HG03135 (cell line): Measurements from ENCODE around the gene TOMM7.
"Not testable (repeated sequence)": the region's sequence is repeated elsewhere in the genome, so short reads cannot be mapped to it uniquely, and the experiment has no call there.

Experiments used
- ATAC-seq: cut with Tn5 transposase; IDR thresholded peaks from one replicate; pipeline ENCODE4 v1.9.1; 2021; ENCODE audit warnings: mild to moderate bottlenecking, moderate library complexity; ENCODE audit not compliant: unreplicated experiment

The TOMM7 gene

DNA sequence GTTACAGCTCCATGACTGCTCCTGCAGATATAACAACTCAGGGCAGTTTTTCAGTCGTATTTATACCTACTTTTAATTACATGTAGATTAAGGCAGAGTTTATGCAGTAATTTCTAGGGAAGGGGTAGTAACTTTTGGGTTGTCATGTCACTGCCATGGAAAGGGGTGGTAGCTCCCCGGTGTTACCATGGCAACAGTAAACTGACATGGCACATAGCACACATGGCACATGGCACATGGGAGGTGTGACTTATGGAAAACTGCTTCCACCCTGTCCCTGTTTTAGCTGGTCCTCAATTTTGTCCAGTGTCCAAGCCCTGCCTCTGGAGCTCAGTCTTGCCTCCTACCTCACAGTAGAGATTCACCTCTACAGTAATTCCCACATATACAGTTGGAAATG is 3.9 kb upstream of the TOMM7 start:
- ATAC-seq, result no peak

DNA sequence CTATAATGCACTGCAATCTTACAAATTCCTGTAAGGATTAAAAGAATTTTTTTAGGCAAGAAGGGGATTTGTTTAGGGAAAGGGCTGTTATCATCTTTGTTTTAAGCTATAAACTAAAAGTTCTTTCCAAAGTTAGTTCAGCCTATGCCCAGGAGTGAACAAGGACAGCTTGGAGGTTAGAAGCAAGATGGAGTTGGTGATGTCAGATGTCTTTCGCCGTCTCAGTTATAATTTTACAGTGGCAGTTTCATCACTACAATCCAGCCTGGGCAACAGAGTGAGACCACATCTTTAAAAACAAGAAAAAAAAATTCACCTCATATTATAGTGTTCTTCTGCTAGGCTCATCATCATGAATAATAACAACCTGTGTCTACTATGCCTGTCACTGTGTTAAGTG is 2.1 kb upstream of the TOMM7 start:
- ATAC-seq, result no peak

DNA sequence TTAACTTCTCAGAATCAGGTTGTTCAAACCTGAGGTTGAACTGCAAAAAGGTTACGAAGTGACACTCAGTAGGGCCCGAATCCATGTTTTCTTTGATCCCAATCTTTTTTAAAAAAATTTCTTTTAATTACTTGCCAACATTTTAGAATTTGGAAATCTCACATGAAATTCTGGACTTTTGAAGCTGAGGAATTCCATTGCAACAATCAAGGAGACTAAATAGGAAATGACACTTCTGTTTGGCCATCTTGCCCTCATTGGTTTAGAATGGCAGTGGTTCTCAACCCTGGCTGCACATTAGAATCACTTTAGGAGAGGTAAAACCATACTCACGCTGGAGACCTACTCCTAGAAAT is 471 bp upstream of the TOMM7 start:
- no peak for ATAC-seq

DNA sequence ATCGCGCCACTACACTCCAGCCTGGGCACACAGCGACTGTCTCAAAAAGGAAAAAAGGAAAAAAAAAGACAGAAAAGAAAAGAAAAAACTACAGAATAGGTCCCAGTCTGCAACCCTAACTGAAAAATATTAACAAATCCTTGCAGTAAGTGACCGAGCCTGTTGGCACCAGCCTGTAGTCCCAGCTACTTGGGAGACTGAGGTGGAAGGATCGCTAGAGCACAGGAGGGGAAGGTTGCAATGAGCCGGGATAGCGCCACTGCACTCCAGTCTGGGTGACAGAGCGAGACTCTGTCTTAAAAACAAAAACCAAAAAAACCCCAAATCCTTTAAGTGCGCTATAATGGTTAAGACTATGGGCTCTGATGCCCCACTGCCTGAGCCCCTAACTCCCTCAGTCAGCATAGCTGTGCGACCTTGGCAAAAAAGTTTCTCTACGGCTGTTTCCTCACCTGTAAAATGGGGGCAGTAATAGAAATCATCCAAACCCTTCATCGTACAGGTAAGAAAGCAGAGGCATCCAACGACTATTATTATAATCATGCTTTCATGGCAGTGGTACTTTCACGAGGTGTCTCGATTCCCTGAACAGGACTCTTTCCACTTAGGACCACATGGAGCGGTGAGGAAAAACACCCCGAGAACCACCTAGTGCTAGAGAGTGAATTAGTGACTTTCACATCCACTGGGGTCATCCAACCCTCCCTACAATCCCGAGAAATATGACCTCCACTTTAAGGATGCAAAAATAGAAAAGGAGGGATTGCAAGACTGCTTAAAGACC is 755 bp downstream of the TOMM7 start:
- ATAC-seq, result peak; percentile 9

DNA sequence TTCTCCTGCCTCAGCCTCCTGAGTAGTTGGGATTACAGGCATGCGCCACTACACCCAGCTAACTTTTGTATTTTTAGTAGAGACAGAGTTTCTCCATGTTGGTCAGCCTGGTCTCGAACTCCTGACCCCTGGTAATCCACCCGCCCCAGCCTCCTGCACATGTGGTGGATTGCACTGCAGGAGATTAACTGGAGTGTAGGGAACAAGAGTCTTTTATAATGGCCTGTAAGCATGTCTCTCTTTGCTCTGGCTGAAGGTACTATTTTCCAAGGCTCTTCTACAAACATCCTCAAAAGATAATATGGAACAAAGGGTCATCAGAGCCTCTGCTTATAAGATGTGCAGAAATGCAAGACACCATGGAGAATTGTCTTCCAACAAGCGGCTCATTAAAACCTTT is 3.2 kb downstream of the TOMM7 start:
- no peak for ATAC-seq

DNA sequence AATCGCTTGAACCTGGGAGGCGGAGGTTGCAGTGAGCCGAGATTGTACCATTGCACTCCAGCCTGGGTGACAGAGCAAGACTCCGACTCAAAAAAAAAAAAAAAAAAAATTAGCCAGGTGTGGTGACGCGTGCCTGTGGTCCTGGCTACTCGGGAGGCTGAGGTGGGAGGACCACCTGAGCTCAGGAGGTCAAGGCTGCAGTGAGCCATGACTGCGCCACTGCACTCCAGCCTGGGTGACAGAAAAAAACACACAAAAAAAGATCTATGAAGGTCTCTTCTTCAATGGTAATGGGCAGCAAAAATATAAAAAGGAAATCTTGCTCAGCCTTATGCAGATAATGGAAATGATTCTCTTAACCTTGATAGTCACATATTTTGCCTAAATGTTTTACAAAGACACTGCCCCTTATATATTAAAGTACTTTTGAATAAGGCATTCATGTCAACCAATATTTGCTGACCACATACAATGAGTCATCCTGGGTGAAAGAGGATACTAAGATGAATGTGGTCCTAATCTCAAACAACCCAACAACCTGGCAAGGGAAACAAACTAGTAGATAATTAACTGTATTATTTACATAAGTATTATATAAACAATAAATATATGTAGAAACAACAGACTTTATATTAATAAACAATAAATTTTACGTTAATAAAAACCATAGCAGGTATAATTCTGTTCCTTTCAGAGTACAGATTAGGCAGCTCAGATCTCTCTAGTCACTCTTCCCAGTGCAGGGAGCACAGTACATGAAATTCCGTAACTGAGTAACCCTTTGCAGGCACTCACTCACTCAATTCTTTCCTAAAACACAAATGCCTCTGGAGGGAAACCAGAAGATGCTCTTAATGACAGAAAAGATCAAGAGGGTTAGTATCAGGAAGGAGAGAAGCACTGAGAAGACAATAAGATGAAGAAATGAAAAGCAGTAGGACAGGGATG is 8.1 kb downstream of the TOMM7 start:
- no peak for ATAC-seq

DNA sequence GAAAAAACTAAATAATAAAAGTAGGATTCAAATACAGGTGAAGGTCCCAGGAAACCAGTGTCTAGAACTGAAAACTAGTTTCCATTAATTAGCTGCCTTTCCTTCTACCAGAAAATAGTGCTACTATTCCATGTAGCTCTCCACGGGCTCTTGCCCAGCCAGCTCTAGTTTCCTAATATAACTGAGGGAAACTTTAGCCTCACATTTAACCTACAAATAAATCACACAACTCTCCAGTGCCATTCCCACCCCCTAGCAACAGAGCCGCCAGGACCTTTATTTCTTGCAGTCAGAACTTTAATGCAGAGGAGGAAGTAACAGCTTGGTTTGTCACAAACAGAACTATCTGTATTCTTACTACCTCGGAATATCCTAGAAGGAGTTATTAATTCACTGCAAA is 10.3 kb downstream of the TOMM7 start:
- ATAC-seq, result no peak

DNA sequence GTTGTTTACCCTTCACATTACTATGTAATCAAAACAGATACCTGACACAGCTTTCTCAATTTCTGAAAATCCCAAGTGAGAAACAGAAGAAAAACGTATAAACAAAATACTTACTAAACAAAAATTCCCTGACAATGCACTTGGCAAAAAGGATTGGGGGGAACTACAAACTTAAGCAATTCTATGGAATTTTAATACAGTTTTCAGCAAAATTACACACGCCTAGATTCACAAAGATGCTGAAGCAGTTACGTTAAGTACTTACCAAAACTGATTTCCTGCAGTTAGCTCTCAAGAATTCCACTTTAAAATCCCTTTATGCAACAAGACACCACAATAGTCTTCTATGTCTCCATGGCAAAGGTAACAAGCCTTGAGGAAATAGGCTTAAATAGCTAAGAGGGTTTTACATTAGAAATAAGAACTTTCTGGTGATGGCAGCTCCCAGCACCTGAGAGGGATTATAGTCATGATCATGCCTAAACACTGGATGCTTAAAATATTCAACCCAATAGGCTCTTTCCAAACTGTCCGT is 10.8 kb downstream of the TOMM7 start:
- no peak for ATAC-seq

DNA sequence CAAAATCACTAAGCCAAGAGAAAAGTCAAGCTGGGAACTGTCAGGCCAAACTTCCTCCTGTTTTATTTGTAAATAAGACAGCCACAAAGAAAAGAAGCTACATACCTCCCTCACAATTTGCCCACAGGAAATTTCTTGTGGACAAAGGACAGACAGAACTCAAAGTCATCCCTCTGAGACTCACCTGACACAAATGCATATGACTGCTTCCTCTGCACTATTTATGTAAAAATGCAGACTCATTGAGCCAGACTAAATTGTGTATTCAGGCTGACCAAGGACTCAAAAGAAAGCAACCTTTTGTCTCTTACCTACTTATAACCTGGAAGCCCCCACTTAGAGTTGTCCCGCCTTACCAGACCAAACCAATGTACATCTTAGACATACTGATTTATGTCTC is 11.8 kb downstream of the TOMM7 start:
- ATAC-seq, result no peak

DNA sequence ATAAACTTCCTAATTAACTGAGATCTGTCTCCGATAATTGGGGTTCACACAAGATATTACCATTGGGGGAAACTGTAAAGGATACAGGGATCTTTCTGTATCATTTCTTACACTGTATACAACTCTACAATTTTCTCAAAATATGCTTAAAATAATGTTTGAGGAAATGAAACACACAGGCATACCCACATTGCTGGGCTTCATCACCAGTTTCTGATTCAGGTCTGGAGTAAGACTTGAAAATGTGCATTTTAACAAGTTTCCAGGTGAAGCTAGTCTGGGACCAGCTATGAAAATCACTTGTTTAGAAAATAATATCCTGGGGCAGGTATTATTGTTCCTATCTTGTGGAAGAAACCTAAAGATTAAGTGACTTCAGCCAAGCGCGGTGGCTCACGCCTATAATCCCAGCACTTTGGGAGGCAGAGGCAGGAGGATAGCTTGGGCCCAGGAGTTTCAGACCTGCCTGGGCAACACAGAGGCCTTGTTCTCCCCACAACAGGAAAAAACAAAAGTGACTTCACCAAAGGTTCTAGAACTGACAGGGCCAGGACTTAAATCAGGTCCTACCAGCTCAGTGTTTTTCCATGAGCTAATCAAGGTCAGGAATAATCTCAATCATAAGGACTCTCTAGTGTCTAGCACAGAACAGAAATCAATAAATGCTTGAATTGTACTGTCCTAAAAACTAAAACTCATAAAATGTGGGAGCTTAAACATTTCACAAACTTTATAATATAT is 12.6 kb downstream of the TOMM7 start:
- no peak for ATAC-seq

DNA sequence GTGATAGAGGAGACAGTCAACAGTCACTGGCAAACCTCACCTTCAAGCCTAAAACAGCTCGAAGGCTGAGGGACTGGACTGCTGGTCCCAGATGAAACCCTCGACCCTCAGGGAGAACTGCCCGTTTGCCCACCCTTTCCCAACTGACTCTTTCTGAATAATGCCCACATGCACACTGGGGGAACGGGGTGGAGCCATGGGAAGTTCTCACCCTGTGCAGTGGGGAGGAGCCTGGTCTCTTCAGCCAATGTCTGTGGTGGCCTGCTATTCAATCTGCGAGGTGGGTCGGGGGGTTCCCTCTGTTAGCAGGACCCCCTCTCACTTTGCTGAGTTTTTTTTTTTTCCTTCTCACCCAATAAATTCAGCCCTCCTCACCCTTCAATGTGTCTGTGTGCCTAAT is 14.5 kb downstream of the TOMM7 start:
- ATAC-seq, result no peak

DNA sequence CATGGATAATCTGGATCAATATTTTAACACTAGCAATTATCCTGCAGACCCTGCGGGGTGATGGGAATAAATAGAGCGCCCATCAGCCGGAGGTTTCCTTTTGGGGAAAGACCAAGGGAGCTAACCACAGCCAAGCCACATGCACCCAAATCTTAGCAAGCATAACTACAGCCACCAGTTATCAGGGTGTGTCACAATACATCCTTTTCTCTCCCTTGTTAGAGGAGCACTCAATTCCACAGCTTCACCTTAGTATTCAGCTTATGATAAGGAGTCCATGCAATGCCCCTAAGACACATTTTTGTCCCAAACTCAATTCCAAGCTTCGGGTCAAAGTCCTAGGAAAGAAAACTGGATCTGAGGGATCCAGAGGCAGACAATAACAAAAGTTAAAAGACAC is 15.9 kb downstream of the TOMM7 start:
- ATAC-seq, result no peak

DNA sequence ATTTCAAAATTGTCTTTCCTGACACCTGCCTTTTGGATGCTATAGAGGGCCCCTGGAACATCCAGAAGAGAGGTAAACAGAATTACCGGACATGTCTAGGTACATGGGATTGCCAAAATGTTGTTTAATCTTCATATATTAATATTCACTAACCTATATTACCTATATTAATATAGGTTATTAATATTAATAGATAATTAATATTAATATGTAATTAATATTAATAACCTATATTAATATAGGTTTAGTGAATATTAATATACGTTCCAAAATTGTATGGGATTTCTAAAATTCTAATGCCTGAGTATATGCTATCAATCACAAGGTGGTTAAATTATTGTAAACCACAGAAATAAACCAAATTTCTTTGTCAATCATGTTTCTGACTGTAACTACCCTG is 17.4 kb downstream of the TOMM7 start:
- ATAC-seq, result no peak

DNA sequence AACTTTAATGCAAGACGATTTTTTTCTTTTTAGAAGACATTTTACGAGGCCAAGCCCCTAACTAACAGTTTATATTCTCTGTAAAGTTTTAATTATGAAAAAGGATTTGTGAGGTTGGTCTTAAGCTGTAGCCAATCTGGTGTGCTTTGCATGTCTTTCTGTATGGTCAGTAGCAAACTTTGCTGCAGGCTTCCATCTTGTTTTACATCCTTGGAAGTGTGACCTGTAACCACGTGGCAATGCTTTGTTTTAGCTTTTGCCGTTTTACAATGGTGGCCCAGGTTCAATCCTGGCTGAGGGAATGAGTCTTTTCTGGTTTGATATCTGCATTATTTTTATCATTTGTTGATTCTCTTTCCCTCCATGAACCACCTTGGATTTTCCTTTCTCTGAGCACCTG is 19.8 kb downstream of the TOMM7 start:
- ATAC-seq, result not testable (repeated sequence)

DNA sequence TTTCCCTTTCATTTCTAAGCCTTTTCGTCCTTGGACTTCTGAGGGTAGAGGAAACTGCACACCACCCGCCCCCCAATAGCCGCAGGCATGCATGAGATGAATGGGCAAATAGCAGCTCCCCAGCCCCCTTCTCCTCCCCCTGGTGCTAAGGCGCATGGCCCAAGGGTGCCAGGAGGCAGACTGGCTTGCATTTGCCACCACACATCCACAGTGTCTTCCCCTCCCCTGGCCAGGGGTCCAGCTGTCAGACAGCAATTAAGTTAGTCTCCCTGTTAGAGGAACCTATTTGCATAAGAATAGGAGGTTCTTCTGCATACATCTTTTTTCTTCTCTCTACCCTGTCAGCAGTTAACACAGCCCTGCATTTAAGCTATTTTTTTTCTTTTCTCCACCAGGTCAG is 20.2 kb downstream of the TOMM7 start:
- no peak for ATAC-seq

DNA sequence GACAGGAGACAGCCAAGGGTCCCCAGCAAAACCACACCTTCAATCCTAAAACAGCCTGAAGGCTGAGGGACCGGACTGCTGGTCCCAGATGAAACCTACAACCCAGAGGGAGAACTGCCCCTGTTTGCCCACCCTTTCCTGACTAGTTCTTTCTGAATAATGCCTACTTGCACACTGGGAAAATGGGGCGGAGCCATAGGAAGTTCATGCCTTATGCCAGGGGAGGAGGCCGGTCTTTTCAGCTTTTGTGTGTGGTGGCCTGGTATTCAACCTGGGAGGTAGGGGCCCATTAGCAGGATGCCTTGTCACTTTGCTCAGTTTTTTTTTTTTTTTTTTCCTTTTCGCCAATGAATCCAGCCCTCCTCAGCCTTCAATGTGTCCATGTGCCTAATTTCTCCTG is 20.7 kb downstream of the TOMM7 start:
- ATAC-seq, result no peak

DNA sequence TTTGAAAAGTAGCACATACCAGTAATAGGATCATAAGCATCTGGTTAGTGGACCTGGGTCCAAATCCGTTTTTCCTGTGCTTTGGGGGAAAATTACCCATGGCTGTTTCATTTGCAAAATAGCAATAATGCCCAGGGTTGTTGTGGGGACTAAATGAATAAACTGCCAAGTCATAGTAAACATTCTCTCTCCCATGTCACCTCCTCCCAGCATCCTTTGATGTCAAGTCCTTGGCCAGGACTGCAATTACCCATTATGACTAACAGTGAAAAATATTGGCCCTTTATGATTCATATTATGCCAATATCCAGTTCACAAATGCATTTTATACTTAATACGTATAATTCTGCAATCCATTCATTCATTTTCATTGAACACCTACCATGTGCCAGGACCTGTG is 23.0 kb downstream of the TOMM7 start:
- no peak for ATAC-seq

DNA sequence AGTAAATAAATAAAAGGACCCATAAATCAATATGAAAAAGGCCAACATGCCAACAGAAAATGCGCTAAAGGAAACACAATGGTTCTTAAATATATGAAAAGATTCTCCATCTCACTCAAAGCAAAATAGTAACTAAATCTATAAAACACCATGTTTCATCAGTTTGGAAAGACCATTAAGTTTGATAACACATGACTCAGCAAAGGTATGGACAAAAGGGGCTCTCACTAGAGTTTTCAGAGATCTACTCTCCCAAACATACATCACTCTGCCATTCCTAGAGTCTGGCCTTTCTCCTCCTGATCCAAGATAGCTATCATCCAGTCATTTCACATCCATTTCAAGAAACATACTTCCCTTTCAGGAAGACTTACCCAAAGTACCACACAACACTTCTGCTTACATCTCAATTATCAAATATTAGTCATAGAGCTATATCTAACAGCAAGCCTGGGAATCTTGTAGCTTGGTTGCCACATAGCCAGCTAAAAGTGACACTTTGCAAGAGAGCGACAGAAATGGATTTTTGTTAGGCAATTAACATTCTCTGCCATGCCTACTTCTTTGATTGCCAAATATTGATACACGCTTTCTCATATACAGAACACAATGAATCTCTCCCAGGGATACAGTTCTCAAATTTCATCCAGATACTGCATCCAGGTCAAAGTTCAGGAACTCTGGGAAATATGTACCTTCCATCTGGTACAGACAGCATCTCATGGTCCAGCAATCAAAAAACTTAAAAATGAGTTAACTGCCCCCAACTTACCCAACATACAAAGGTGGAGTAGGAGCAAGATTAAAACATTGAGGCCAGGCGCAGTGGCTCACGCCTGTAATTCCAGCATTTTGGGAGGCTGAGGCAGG is 28.8 kb downstream of the TOMM7 start:
- no peak for ATAC-seq

DNA sequence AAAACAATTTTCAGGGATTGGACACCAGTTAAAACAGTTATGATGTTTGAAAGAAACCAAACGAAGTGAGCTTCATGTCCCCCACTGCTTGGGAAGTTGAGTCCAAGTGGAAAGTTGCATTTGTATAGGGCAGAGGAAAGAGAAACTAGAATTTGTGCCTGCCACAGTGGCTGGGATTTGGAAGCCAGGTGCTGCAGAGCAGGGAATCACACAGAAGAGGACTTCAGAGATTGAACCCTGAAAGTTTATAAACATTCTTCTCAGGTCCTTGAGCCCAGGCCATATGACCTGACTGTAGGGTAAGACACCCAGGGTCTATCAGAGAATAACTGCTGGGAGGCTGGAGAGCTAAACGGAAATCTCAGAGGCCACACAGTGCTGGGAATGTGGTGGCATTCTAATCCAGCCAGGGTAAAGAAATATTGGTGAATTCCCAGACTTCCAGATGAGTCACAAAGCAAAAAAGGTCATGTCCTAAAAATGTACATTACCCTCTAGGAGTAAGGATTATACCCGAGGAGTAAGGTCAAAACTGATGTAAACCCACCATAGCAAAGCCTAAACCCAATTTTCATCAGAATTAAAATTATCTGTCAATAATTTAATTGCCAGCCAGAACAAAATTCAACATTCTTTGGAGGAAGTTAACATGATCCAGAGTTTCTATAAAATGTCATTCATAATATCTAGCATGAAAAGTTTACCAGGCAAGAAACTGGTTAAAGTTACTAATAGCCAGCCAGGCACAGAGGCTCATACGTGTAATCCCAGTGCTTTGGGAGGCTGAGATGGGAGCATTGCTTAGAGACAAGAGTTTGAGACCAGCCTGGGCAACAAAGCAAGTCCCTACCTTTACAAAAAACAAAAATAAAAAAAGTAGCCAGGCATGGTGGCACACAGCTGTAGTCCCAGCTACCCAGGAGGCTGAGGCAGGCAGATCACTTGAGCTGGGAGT is 31.2 kb downstream of the TOMM7 start:
- no peak for ATAC-seq
